ENCODE measurements around the gene POU6F1.

- TF ChIP-seq CEBPB (IDR thresholded peaks at IDR 0.05) (no peak), NFIC (IDR thresholded peaks at IDR 0.05) (no peak), TAF1 (IDR thresholded peaks at IDR 0.05; ENCODE audit: low read depth) (no peak), RAD21 (IDR thresholded peaks at IDR 0.05; ENCODE audit: low read depth) (peak; percentile 41), FOXM1 (IDR thresholded peaks at IDR 0.05; ENCODE audit: borderline replicate concordance, low read depth) (no peak)
Measured at GRCh38 chr12:51262758-51263177, 44.9 kb upstream of the POU6F1 start.

Data from Ishikawa (cell line).